HG02870 (cell line): Measurements from ENCODE around the gene TECPR2.

Experiments
- ATAC-seq: cut with Tn5 transposase; IDR thresholded peaks from one replicate; pipeline ENCODE4 v1.9.1; 2021; ENCODE audit warnings: mild to moderate bottlenecking, moderate library complexity; ENCODE audit not compliant: unreplicated experiment

The TECPR2 gene

GRCh38 chr14:102464006-102464405 is 101.3 kb downstream of the TECPR2 start:
- no peak for ATAC-seq

- no peak for ATAC-seq
Measured at GRCh38 chr14:102464846-102465341, 102.2 kb downstream of the TECPR2 start.

- no peak for ATAC-seq
Measured at GRCh38 chr14:102469261-102469660, 106.5 kb downstream of the TECPR2 start.

GRCh38 chr14:102471921-102472790 is 109.4 kb downstream of the TECPR2 start:
- no peak for ATAC-seq

- ATAC-seq: no peak
Measured at GRCh38 chr14:102472791-102473150, 110.0 kb downstream of the TECPR2 start.

- ATAC-seq: no peak
Measured at GRCh38 chr14:102473559-102473958, 110.8 kb downstream of the TECPR2 start.

- ATAC-seq: no peak
Measured at GRCh38 chr14:102474934-102475333, 112.2 kb downstream of the TECPR2 start.

GRCh38 chr14:102479107-102479506 is 116.4 kb downstream of the TECPR2 start:
- no peak for ATAC-seq

GRCh38 chr14:102479777-102480176 is 117.0 kb downstream of the TECPR2 start:
- no peak for ATAC-seq

- ATAC-seq: no peak
Measured at GRCh38 chr14:102481371-102481770, 118.6 kb downstream of the TECPR2 start.

- ATAC-seq: no peak
Measured at GRCh38 chr14:102481791-102482238, 119.1 kb downstream of the TECPR2 start.

- no peak for ATAC-seq
Measured at GRCh38 chr14:102484316-102484715, 121.6 kb downstream of the TECPR2 start.

- ATAC-seq: no peak
Measured at GRCh38 chr14:102485693-102486512, 123.2 kb downstream of the TECPR2 start.

GRCh38 chr14:102486513-102487203 is 123.9 kb downstream of the TECPR2 start:
- no peak for ATAC-seq

GRCh38 chr14:102487204-102487577 is 124.5 kb downstream of the TECPR2 start:
- no peak for ATAC-seq

GRCh38 chr14:102490456-102490855 is 127.7 kb downstream of the TECPR2 start:
- no peak for ATAC-seq

- ATAC-seq: no peak
Measured at GRCh38 chr14:102491366-102491765, 128.6 kb downstream of the TECPR2 start.

- ATAC-seq: no peak
Measured at GRCh38 chr14:102491786-102492530, 129.2 kb downstream of the TECPR2 start.

- ATAC-seq: no peak
Measured at GRCh38 chr14:102492531-102492910, 129.8 kb downstream of the TECPR2 start.

- ATAC-seq: no peak
Measured at GRCh38 chr14:102493096-102493495, 130.4 kb downstream of the TECPR2 start.
